T-helper 17 cell (primary cell): ENCODE data around the gene MBTPS2. TPM values are rescaled to one million over a fixed set of nuclear protein-coding genes. Genes with fewer than 3 reads are reported as not detected.
A peak's percentile ranks its signal among the peaks of the same experiment; 100 is the strongest.
"Not testable (repeated sequence)": the region's sequence is repeated elsewhere in the genome, so short reads cannot be mapped to it uniquely, and the experiment has no call there.

Experiments
- ATAC-seq: fragments of 150-1000 bp; cut with Tn5 transposase; 2 replicates; pipeline ENCODE4 v1.10.0; 2021; ENCODE audit warnings: mild to moderate bottlenecking, moderate library complexity
- DNase-seq, 3 donors: peaks; one replicate each; pipeline versions ENCODE4 v3.0.0 to v3.0.0-alpha.2; 2020 to 2021
- H3K9me3 ChIP-seq: one replicate; pipeline ENCODE4 v1.7.0; 2013; ENCODE audit warnings: low read length, mild to moderate bottlenecking; ENCODE audit not compliant: control insufficient read depth, poor library complexity, severe bottlenecking
- H3K27ac Mint-ChIP-seq: one replicate; pipeline ENCODE4 v1.8.0; 2022; ENCODE audit warnings: mild to moderate bottlenecking, moderate library complexity, mixed read lengths
- H3K27me3 Mint-ChIP-seq: one replicate; pipeline ENCODE4 v1.8.0; 2022; ENCODE audit warnings: mixed read lengths
- H3K36me3 Mint-ChIP-seq: one replicate; pipeline ENCODE4 v1.8.0; 2022; ENCODE audit warnings: low read depth, mixed read lengths
- H3K4me1 Mint-ChIP-seq: one replicate; pipeline ENCODE4 v1.8.0; 2022; ENCODE audit warnings: mild to moderate bottlenecking, mixed read lengths
- H3K4me3 Mint-ChIP-seq: one replicate; pipeline ENCODE4 v1.8.0; 2022; ENCODE audit warnings: mild to moderate bottlenecking, moderate library complexity, mixed read lengths
- total RNA-seq, 4 donors: library from RNA in 2 of 4; stranded (reverse) in 2 of 4; gene quantifications; one replicate each; pipeline ENCODE4 v1.2.3 and lab custom pipeline; 2022 to 2026

The MBTPS2 gene
- total RNA-seq (1 to 10 TPM; 4.1 to 4.3 TPM), total RNA-seq (lab: John Stamatoyannopoulos, UW) (3.8 to 4.0 reads per million in 2 donors)

DNA sequence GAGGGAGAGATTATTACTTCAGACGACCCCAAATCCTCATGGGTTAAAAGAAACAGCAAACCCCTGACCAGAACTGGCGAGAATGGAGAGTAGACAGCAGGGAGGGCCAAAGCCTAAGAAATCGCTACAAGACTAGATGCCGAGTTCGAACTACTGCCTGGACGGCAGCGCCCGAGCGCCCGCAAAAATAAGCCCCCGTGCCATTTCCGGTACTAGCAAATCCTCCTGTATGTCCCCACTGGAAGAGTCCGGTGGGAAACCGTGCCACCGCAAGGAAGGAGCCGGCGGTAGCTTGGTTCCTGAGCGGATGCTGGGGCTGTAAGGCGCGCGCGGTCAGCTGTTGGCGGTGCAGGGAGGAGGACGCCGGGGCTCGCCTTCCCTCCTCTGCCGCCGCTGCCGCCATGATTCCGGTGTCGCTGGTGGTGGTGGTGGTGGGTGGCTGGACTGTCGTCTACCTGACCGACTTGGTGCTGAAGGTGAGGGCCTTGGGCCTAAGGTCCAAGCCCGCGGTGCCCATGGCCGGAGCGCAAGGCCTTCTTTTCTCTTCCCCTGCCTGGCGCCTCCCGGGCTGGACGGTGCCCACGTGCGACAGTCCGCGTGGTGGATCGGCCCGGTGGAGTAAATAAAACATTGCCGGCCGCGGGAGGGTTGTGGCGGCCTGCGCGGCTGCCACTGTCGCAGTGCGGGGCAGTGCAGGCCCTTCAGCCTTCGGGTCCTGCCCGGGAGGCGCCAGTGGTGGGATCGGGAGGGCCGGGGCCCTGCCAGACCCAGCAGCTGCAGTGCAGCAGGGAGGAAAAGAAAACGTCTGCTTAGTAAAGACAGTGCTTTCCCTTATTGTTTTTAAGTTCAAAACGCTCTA is at the start of gene MBTPS2:
Gene MBTPS2, plus strand, starts transcription at position 284 of the 859 bp plus-strand sequence. Its CDS starts 118 bp downstream, at position 402.
- ATAC-seq (peak; percentile 95), DNase-seq (peak; percentile 54 to 66 (median 59))
- Mint-ChIP-seq H3K4me1 (peaks cover 4% of the 10 kb centered on the region), H3K27me3 (no peaks in the 10 kb centered on the region), H3K4me3 (peak within 1 kb of the TSS; percentile 90), H3K36me3 (no peaks in the 10 kb centered on the region), H3K27ac (peak within 1 kb of the TSS; percentile 85)
- no peaks in the 10 kb centered on the region for H3K9me3 ChIP-seq

DNA sequence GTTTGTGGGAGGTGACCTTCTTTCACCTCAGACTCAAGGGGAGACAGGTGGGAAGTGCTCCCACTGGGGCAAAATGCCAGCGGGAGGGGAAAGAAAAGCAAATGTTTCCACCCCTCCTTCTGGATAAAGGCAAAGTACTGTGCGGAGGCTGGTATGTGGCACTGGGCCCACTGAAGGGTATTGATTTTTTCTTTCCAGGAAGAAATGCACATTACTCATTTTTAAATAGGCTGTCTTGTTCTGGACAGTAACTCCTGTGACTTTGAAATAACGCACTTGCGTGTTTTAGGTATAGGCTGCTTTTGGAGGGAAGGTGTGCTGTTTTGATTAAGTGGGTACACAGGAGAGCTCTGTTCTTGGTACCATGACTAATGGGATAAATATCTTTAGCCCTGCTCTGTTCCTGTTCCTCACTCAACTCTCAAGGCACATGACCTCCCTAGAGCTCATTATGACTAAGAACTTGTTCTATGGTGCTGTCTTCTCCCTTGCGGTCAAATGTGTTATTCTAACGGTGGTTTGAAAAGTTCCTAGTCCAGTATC is 40.7 kb upstream of the MBTPS2 start:
- H3K36me3 Mint-ChIP-seq = no peaks in the 10 kb centered on the region
- H3K27ac Mint-ChIP-seq = no peak overlapping the region
- no peaks in the 10 kb centered on the region for H3K4me1 Mint-ChIP-seq
- no peak overlapping the region for H3K4me3 Mint-ChIP-seq
- H3K9me3 ChIP-seq = no peaks in the 10 kb centered on the region
- DNase-seq (no peak), ATAC-seq (no peak)
- peaks cover 5% of the 10 kb centered on the region for H3K27me3 Mint-ChIP-seq

DNA sequence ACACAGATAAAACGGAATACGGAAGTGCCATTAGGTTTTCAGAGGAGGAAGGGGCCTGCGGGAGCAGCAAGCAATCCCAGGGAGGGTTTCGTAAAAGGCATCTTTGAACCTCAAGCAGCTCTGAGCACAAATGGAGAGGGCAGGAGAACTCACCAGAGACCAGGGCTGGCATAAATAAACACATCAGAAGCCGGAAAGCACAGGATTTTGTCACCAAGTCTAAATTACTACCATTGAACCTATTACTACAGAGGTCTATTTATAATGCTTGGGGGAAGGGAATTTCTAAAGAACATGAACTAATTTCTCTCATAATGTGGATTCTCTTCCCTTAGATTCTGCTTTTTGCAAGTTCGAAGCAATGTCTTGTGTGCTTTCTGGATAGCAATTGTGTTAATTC is 39.6 kb upstream of the MBTPS2 start:
- H3K9me3 ChIP-seq = no peaks in the 10 kb centered on the region
- no peak overlapping the region for H3K27ac Mint-ChIP-seq
- DNase-seq (no peak), ATAC-seq (no peak)
- no peaks in the 10 kb centered on the region for H3K36me3 Mint-ChIP-seq
- no peaks in the 10 kb centered on the region for H3K4me1 Mint-ChIP-seq
- no peak overlapping the region for H3K4me3 Mint-ChIP-seq
- H3K27me3 Mint-ChIP-seq = peaks cover 5% of the 10 kb centered on the region

DNA sequence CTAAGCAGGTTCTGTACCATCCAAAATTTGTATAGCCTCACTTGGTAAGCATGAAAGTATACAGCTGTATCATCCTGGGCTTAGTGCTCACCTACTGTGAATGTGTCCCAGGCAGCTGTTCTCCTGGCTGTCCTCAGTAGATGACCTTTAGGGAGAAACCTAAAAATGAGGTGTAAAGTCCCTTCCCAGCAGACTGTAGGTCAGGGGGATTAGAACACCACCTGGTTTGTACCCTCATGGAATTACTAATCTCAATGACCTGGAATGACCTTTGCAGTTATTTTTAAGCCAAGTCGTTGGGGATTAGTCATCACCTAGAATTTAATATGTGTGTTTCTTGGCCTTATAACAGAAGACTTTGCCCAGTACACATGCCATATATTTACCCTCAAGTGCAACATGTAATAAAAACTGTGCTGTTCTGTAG is 39.1 kb upstream of the MBTPS2 start:
- no peak overlapping the region for H3K27ac Mint-ChIP-seq
- H3K27me3 Mint-ChIP-seq = peaks cover 5% of the 10 kb centered on the region
- no peak overlapping the region for H3K4me3 Mint-ChIP-seq
- H3K4me1 Mint-ChIP-seq = no peaks in the 10 kb centered on the region
- H3K36me3 Mint-ChIP-seq = no peaks in the 10 kb centered on the region
- no peaks in the 10 kb centered on the region for H3K9me3 ChIP-seq
- DNase-seq (no peak), ATAC-seq (no peak)

DNA sequence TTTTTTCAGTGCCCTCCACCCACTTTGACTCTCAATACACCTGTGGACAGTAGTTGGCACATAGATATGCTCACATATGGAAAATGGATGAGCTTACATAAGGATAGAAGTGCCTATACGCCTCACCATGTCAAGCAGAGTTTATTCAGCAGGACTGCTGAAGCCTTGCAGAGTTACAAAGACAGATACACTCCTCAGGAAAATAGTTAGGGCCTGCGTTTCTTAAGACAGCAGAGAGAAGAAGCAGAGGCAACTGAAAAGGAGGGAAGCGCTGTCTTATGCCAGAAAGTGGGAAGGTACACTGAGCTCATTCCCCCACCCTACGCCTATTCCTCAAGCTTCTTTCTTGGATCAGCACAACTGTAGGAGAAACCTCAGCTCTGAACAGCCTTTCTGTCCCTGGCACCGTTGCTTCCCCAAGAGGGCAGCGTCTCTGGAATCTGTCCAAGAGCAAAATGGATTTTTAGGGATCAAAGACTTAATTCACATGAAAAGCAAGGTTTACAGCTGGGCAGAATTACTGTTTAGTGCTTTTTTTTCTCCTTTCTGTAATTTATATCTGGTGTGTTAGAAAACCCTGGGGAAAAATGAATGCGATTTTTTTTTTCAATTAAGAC is 37.3 kb upstream of the MBTPS2 start:
- ATAC-seq = no peak
- no peaks in the 10 kb centered on the region for H3K27me3 Mint-ChIP-seq
- DNase-seq = no peak
- no peaks in the 10 kb centered on the region for H3K9me3 ChIP-seq
- no peak overlapping the region for H3K27ac Mint-ChIP-seq
- no peaks in the 10 kb centered on the region for H3K4me1 Mint-ChIP-seq
- no peaks in the 10 kb centered on the region for H3K36me3 Mint-ChIP-seq
- no peak overlapping the region for H3K4me3 Mint-ChIP-seq

DNA sequence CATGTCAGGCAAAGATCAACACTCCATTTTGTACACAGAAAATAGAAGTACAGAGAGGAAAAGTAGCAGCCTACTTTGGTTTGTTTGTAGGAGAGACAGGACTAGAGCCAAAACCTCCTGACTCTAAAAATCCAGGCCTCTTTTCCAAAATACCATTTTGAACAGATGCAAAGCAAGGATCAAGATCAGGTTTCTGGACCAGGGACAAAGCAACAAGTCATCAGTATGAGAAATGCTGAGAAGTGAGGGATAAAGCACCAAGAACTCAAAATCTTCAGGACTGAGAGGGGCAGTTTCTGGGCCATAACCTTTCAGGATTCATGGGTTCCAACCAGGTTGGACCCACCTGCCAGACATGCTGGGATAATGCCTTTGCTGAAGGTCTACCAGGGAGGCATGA is 36.6 kb upstream of the MBTPS2 start:
- H3K27me3 Mint-ChIP-seq = no peaks in the 10 kb centered on the region
- H3K4me1 Mint-ChIP-seq = no peaks in the 10 kb centered on the region
- H3K4me3 Mint-ChIP-seq = no peak overlapping the region
- DNase-seq = no peak
- ATAC-seq = no peak
- no peaks in the 10 kb centered on the region for H3K36me3 Mint-ChIP-seq
- no peak overlapping the region for H3K27ac Mint-ChIP-seq
- H3K9me3 ChIP-seq = no peaks in the 10 kb centered on the region

DNA sequence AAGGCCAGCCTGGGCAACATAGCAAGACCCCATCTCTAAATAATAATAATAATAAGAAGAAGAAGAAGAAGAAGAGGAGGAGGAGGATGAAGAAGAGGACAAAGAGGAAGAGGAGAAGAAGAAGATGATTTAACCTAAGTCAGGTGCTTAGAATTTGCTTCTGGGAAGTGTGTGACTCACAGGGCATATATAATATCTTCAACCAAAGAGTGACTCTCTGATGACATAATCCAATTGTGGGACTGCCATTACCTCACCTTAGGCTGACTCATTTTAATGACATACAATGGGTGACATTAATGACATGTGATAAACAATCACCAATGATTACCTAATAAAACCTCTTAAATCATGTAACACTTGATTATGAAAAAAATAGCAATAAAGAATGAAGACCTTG is 32.7 kb upstream of the MBTPS2 start:
- Mint-ChIP-seq H3K4me3 (no peak overlapping the region), H3K4me1 (no peaks in the 10 kb centered on the region), H3K36me3 (no peaks in the 10 kb centered on the region), H3K27me3 (no peaks in the 10 kb centered on the region), H3K27ac (no peak overlapping the region)
- DNase-seq (no peak), ATAC-seq (no peak)
- no peaks in the 10 kb centered on the region for H3K9me3 ChIP-seq

DNA sequence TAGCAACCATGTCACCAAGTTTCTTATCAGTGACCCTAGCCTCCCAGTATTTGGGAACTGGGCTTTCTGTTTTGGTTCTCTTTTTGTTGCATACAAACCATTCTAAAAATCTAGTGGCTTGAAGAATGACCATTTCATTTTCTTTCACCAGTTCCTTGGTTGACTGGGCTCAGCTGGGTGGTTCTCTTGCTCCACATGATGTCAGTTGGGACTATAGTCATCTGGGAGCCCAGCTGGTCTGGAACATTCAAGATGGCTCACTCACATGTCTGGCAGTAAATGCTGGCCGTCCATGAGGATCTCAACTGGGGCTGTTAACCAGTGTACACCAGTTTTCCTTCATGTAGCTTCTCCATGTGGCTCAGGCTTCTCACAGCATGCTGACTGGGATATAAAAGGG is 27.6 kb upstream of the MBTPS2 start:
- Mint-ChIP-seq H3K36me3 (no peaks in the 10 kb centered on the region), H3K4me1 (no peaks in the 10 kb centered on the region), H3K27me3 (no peaks in the 10 kb centered on the region), H3K27ac (no peak overlapping the region), H3K4me3 (no peak overlapping the region)
- H3K9me3 ChIP-seq = no peaks in the 10 kb centered on the region
- DNase-seq (no peak), ATAC-seq (no peak)

DNA sequence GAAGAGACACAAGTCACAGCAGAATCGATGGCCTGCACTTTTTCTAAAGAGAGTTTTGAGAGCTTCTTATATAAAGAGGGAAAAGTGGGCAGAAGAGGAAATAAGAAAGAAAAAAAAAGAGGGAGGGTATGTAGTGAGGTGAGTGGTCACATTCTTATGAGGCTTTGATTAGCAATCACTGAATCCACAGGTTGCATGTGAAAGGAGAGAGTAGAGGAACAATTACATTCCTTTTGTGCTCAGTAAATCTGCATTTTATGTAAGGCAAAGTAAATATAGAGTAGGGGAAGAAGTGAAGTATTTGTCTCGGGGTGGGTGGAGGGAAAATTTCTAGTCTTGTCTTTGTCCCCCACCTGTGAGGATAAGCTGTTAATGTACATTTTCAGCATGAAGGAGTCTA is 26.8 kb upstream of the MBTPS2 start:
- no peak for ATAC-seq
- Mint-ChIP-seq H3K4me1 (no peaks in the 10 kb centered on the region), H3K27ac (no peak overlapping the region), H3K36me3 (no peaks in the 10 kb centered on the region), H3K27me3 (no peaks in the 10 kb centered on the region), H3K4me3 (no peak overlapping the region)
- H3K9me3 ChIP-seq = no peaks in the 10 kb centered on the region
- DNase-seq = no peak

DNA sequence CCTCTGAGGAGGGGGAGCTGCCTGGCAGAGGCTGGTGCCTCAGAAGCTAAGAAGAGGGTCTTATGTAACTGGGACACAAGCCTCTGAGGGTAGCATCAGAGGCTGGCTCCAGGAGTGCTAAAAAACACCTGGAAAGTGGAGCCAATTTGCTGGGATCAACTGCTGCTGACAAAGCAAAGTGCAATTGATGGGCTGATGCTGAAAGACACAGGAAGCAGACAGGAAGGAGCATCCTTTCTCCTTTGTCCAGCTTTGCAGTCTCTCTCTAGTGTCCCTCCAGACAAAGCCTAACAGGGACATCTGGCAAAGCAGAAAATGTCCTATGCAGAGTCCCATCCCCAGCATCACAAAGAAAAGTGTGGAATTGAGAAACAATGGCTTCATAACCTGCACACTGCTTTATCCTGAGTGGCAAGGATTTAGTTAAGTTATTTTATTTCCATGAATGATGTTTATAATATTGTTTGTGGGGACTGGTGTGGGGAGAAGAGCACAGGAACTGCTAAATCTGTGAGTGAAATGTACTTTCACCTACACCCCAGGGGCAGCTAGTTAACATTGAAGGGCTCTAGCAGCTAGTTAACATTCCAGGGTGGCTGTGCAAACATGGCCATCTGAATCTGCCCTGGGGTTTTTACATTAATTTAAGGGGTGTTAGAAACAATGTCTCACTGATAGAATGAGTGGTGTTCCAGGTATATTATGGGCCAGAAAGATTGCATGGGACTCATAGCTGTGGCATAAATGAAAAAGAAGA is 25.6 kb upstream of the MBTPS2 start:
- Mint-ChIP-seq H3K27me3 (no peaks in the 10 kb centered on the region), H3K4me1 (no peaks in the 10 kb centered on the region)

DNA sequence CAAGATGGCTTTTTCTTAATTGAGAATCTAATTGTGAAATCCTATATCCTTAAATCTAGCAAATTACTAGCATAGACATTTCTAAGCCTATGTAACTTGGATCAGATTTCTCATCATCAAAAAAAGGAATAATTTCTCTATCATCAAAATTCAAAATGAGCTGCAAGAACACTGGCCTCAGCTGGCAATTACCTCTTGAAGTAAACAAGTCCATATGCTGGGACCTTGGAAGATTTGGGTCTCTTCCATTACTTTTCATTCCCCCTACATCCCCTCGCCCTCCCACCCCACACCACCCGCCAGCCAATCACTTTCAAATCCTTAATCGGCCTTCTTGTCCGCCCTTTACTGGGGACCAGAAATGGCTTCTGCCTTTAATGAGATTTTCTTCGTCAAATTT is 23.3 kb upstream of the MBTPS2 start:
- no peaks in the 10 kb centered on the region for H3K4me1 Mint-ChIP-seq
- DNase-seq = no peak
- H3K27ac Mint-ChIP-seq = no peak overlapping the region
- H3K4me3 Mint-ChIP-seq = no peak overlapping the region
- H3K36me3 Mint-ChIP-seq = no peaks in the 10 kb centered on the region
- ATAC-seq = no peak
- no peaks in the 10 kb centered on the region for H3K9me3 ChIP-seq
- no peaks in the 10 kb centered on the region for H3K27me3 Mint-ChIP-seq

More for the DNA sequence above, 25.6 kb upstream of the MBTPS2 start:
- Mint-ChIP-seq H3K36me3 (no peaks in the 10 kb centered on the region), H3K4me3 (no peak overlapping the region), H3K27ac (no peak overlapping the region)
- ATAC-seq (no peak), DNase-seq (no peak)
- no peaks in the 10 kb centered on the region for H3K9me3 ChIP-seq

DNA sequence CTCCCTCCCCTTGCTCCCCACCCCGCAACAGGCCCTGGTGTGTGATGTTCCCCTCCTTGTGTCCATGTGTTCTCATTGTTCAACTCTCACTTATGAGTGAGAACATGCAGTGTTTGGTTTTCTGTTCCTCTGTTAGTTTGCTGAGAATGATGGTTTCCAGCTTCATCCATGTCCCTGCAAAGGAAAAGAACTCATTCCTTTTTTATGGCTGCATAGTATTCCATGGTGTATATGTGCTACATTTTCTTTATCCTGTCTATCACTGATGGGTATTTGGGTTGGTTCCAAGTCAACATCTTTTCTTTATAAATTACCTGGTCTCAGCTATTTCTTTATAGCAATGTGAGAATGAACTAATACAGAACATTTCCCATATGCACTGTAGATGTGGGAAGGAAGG is 19.2 kb upstream of the MBTPS2 start:
- not testable (repeated sequence) for H3K27me3 Mint-ChIP-seq, H3K36me3 Mint-ChIP-seq, H3K9me3 ChIP-seq, H3K27ac Mint-ChIP-seq, DNase-seq, H3K4me3 Mint-ChIP-seq, ATAC-seq, H3K4me1 Mint-ChIP-seq

DNA sequence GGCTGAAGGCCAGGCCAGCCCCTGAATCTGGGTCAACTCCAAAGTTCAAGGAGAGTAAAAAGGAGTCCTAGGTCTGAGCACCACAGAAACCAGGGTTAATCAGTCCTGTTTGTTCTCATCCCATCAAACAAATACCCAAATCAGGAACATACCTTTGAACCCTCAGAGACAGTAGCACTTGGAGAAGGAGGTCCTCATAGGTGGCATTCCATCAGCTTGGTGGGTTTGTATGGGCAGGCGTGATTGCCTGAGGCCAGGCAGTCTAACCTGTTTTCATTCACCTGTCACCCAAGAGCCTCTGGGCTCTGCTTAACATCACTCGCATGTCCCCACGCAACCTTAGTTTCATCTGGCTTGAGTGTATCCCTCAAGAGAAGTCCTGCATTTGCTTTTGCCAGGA is 17.5 kb upstream of the MBTPS2 start:
- Mint-ChIP-seq H3K4me1 (no peaks in the 10 kb centered on the region), H3K27me3 (no peaks in the 10 kb centered on the region), H3K36me3 (no peaks in the 10 kb centered on the region), H3K27ac (no peak overlapping the region), H3K4me3 (no peak overlapping the region)
- DNase-seq (no peak), ATAC-seq (no peak)
- no peaks in the 10 kb centered on the region for H3K9me3 ChIP-seq
